GM18868 (cell line): ENCODE measurements around the gene DLGAP1.
A peak's percentile ranks its signal among the peaks of the same experiment; 100 is the strongest.
"Not testable (repeated sequence)": the region's sequence is repeated elsewhere in the genome, so short reads cannot be mapped to it uniquely, and the experiment has no call there.

Experiments used
- ATAC-seq: cut with Tn5 transposase; IDR thresholded peaks from one replicate; pipeline ENCODE4 v1.9.1; 2021; ENCODE audit warnings: mild to moderate bottlenecking, moderate library complexity; ENCODE audit not compliant: unreplicated experiment

The DLGAP1 gene

GRCh38 chr18:4096486-4096885, 358.6 kb downstream of the DLGAP1 start:
- ATAC-seq, result no peak

- ATAC-seq, result no peak
These were observed 361.4 kb downstream of the DLGAP1 start for GRCh38 chr18:4093676-4094075.

- ATAC-seq, result no peak
These were observed 370.7 kb downstream of the DLGAP1 start for GRCh38 chr18:4084382-4084900.

- no peak for ATAC-seq
These were observed 376.9 kb downstream of the DLGAP1 start for GRCh38 chr18:4078246-4078645.

GRCh38 chr18:4077721-4078120, 377.4 kb downstream of the DLGAP1 start:
- ATAC-seq, result no peak

- no peak for ATAC-seq
These were observed 377.9 kb downstream of the DLGAP1 start for GRCh38 chr18:4077204-4077603.

GRCh38 chr18:4074647-4075046, 380.5 kb downstream of the DLGAP1 start:
- ATAC-seq, result no peak

GRCh38 chr18:4069183-4069582, 385.9 kb downstream of the DLGAP1 start:
- ATAC-seq, result no peak

GRCh38 chr18:4068552-4069158, 386.5 kb downstream of the DLGAP1 start:
- ATAC-seq, result peak; percentile 94

- no peak for ATAC-seq
These were observed 391.6 kb downstream of the DLGAP1 start for GRCh38 chr18:4063545-4063944.

GRCh38 chr18:4060427-4061281, 394.5 kb downstream of the DLGAP1 start:
- no peak for ATAC-seq

GRCh38 chr18:4058179-4058578, 396.9 kb downstream of the DLGAP1 start:
- ATAC-seq, result no peak

GRCh38 chr18:4040391-4041092, 414.6 kb downstream of the DLGAP1 start:
- ATAC-seq, result no peak

- ATAC-seq, result no peak
These were observed 419.6 kb downstream of the DLGAP1 start for GRCh38 chr18:4035521-4035920.

- not testable (repeated sequence) for ATAC-seq
These were observed 420.3 kb downstream of the DLGAP1 start for GRCh38 chr18:4034815-4035214.

GRCh38 chr18:4026542-4026941, 428.6 kb downstream of the DLGAP1 start:
- no peak for ATAC-seq

GRCh38 chr18:4024702-4025101, 430.4 kb downstream of the DLGAP1 start:
- ATAC-seq, result no peak

- not testable (repeated sequence) for ATAC-seq
These were observed 432.4 kb downstream of the DLGAP1 start for GRCh38 chr18:4022749-4023148.

GRCh38 chr18:4020026-4020425, 435.1 kb downstream of the DLGAP1 start:
- no peak for ATAC-seq

GRCh38 chr18:4017480-4017879, 437.6 kb downstream of the DLGAP1 start:
- peak; percentile 79 for ATAC-seq

GRCh38 chr18:4016391-4017049, 438.6 kb downstream of the DLGAP1 start:
- ATAC-seq, result no peak
